ENCODE results near the gene SYCN. TPM values are rescaled to one million over a fixed set of nuclear protein-coding genes. Genes with fewer than 3 reads are reported as not detected.
A peak's percentile ranks its signal among the peaks of the same experiment; 100 is the strongest.
"Not testable (repeated sequence)": the region's sequence is repeated elsewhere in the genome, so short reads cannot be mapped to it uniquely, and the experiment has no call there.

SYCN gene, protein sequence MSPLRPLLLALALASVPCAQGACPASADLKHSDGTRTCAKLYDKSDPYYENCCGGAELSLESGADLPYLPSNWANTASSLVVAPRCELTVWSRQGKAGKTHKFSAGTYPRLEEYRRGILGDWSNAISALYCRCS
- total RNA-seq: not detected

DNA sequence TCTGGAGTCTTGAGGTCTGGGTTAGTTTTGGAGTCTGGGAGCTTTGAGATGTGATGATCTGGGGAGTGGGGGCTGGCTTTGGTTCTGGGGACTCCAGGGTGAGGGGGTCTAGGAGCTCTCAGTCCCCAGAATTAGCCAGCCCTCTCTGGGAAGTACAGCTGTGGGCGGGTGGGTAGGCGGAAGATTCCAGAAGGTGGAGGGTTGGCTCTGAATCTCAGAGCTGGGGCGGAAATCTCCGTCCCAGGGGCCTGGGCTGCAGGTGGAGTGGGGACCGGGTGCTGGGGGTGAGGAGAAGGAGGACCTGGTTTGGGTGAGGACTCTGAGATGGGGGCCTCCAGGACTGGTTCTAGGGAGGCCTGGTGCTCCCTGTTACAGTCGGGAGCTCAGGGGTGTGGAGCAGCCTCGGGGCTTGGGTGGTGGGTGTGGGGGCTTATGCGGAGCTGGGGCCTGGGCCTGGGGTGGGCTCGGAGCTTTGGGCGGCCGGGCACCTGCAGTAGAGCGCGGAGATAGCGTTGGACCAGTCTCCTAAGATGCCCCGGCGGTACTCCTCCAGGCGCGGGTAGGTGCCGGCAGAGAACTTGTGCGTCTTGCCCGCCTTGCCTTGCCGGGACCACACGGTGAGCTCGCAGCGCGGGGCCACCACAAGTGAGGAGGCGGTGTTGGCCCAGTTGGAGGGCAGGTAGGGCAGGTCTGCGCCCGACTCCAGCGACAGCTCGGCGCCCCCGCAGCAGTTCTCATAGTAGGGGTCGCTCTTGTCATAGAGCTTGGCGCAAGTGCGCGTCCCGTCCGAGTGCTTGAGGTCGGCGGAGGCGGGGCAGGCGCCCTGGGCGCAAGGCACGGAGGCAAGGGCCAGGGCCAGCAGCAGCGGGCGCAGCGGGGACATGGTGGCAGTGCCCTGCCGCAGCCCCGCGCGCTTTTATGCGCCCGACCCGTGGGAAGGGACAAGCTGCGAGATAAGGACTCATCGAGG, at the start of gene SYCN:
Gene SYCN, minus strand, starts transcription at position 892 of the 970 bp plus-strand sequence. Its CDS starts 9 bp downstream, at position 883.
- DNase-seq (ENCODE audit: low spot score): no peak

DNA sequence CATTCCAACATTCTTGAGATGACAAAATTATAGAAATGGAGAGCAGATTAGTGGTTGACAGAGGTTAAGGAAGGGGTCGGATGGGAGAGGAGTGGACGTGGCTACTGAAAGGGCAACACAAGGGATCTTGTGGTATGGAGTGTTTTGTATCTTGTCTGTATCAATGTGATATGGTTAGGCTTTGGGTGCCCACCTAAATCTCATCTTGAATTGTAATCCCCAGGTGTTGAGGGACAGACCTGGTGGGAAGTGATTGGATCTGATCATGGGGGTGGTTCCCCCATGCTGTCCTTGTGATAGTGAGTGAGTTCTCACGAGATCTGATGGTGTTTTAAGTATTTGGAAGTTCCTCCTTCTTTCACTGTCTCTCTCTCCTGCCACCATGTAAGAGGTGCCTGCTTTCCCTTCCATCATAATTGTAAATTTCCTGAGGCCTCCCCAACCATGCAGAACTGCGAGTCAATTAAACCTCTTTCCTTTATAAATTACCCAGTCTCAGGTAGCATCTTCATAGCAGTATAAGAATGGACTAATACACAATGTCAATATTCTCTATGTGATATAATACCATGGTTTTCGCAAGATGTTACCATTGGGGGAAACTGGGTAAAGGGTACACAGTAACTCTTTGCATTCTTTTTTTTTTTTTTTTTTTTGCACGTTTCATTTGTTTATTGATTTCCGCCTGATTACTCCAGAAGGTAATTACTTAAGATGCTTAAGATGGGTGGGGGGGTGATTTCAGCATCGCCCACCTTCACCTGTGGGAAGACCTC, 49.5 kb upstream of the SYCN start:
- no peak for DNase-seq (ENCODE audit: low spot score)

DNA sequence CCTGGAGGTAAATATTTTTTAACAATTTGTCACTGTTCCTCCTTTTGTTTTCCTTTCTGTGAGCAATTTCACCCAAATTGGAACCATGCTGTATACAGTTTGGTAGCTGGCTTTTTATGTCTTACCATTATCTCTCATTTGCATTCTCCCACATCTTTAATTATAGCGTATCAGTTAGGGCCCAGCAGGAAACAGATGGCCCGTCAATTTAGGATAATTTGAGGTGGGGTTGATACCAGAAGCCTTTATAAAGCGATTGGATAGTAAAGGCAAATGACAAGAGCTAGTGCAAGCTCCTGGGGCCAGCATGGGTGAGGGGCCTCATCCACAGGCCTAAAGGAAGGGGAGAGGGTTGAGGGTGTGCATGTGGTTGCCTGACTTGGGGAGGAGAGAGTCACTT, 48.4 kb upstream of the SYCN start:
- DNase-seq (ENCODE audit: low spot score): no peak

DNA sequence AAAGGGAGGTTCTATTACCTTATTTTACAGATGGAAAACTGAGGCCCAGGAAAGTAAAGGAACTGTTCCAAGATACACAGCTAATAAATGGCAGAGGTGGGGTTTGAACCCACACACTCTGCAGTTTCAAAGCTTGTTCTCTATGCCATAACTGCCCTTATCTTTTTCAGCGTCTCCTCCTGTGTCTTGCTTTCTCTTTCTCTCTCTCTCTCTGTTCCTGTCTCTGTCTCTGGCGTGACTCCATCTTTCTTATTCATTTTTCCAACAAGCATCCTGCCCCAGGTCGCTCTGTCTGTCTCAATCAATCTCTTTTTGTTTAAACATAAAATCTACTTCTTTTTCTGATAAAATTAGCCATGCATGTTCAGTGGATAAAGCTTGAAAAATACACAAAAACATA, 47.8 kb upstream of the SYCN start:
- no peak for DNase-seq (ENCODE audit: low spot score)

DNA sequence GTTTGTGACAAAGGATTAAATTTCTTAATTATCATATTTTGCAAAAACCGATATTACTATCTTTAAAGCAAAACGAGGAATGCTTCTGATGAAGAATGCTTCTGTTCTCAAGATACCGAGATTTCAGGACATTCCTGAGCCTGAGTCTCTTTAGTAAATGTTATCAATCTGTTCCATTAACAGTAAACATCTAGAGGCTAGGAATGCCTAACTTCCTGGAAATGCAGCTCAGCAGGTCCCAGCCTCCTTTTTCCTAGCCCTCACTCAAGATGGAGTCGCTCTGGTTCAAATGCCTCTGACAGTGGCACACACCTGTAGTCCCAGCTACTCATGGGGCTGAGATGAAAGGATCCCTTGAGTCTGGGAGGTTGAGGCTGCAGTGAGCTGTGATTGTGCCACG, 47.0 kb upstream of the SYCN start:
- DNase-seq (ENCODE audit: low spot score): no peak

DNA sequence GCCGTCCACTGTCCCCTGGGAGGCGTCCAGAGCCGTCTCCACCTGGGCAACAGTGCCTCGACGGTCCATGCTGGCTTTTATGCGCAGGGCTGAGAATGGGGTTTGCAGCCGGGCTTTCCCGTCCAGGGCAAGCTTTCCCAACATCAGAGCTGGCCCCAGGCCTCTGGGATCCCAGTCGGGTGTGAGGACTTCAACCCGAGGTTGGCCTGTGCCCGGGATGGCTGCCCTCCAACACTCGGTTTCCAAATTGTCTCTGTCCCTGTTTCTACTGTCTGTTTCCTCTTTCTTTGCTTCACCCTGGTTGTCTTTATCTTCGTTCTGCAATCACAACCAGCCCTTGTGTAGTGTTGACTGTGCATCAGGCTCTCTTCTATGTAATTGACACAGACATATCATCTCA, 44.7 kb upstream of the SYCN start, which contains the start of gene IFNL4:
Gene IFNL4, minus strand, starts transcription at position 51 of the 400 bp plus-strand sequence.
- DNase-seq (ENCODE audit: low spot score): no peak

DNA sequence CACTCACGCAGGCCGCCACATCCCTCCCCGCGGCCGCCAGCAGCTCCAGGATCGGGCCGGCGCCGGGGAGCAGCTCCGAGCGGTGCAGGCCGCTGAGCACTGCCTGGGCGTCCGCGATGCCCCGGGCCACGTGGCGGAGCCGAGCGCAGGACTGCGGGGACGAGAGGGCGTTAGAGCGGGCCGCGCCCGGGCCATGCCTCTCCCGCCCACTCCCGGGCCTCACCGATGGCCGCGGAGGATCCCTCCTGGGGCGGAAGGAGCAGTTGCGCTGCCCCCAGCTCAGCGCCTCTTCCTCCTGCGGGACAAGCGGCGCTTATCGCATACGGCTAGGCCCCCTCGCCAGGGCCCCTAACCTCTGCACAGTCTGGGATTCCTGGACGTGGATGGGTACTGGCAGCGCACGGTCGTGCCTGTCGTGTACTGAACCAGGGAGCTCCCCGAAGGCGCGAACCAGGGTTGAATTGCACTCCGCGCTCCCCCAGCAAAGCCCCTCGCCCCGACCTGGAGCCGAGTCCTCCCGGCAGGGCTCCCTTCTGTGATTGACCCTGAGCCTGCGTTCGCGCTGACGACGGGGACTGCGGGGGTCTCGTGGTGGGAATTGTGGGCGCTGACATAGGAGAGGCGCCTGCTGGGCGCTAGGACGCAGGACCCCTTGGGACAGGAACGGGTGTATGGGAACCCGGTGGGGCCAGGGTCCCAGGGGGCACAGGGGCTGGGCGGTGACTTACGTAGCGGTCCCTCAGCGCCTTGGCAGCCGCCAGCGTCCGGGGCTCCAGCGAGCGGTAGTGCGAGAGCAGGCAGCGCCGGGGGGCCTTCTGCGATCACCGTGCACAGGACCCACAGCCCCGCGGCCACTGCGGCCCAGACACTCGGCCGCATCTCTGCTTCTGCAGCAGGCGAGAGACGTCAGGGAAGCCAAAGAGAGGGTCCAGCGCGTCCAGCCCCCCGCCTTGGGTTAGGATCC, 43.9 kb upstream of the SYCN start:
- no peak for DNase-seq (ENCODE audit: low spot score)

DNA sequence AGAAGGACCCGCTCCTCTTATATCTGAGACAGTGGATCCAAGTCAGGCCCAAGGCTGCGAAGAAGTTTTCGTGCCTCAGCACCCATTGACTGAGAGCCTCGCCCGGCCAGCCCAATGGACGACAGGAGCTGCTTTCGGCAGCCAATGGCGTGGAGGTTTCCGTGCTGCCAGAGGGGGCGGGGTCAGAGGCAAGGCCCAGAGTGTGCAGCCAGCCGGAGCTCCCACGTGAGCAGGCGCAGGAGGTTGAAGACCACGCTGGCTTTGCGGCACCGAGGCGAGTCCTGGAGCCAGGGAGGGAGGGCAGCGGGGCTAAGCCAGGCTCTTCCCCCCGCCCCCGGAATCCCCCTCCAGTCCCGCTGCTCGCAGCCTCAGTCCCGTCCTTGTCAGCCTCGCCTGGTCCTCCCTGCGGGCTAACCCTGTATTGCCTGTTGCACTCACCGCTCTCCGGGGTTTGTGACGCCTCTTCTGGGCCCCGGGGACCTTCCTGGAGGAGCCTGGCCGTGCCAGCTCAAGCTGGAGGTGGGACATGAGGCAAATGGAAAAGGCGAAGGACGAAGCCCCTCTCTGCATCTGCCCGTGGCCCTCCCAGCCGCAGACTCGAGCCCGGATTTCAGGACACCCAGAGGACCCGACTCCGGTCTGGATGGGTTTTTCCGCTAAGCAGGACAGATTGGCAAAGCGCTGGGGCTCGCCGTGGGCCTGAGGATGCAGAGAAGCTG, 43.0 kb upstream of the SYCN start:
- no peak for DNase-seq (ENCODE audit: low spot score)

DNA sequence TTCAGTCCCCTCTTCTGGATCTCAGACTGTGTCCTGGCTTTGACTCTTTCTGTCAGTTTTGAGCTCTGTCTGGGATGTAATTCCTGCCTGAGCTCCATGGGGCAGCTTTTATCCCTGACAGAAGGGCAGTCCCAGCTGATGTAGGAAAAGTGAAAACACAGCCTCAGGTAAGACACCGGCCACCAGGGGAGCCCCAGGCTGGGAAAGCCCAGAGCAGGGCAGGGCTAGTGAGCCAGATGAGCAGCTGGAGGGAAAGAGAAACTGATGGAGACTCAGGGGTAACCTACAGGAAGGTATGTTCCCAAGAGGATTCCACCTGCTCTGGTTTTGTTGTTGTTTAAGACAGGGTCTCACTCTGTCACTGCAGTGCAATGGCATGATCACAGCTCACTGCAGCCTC, 41.1 kb upstream of the SYCN start:
- DNase-seq (ENCODE audit: low spot score): not testable (repeated sequence)

DNA sequence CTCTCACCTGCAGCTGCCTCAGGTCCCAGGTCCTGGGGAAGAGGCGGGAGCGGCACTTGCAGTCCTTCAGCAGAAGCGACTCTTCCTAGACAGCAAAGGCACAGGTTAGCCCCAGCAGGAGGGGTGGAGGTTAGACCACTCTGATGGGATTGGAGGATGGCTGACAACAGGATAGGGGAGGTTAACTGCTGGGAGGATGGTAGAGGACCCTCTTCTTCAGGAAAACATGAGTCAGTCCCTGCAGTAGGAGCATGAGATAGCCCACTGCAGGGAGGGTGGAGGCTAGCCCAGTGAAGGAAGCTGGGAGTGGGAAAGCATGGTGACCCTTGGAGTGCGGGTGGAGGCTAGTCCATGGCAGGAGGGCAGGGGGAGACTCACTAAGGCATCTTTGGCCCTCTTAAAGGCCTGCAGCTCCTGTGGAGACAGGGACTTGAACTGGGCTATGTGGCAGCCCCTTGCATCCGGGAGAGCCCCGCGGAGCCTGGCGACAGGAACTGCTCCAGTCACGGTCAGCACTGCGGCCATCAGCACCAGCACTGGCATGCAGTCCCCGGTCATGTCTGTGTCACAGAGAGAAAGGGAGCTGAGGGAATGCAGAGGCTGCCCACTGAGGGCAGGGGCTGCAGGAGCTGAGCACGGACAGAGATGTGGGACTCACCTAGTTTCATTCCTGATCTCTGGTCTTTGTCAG, 40.5 kb upstream of the SYCN start, which contains the start of gene IFNL3:
Gene IFNL3, minus strand, starts transcription at position 597 of the 691 bp plus-strand sequence. Its CDS starts 39 bp downstream, at position 558.
- DNase-seq (ENCODE audit: low spot score): not testable (repeated sequence)

DNA sequence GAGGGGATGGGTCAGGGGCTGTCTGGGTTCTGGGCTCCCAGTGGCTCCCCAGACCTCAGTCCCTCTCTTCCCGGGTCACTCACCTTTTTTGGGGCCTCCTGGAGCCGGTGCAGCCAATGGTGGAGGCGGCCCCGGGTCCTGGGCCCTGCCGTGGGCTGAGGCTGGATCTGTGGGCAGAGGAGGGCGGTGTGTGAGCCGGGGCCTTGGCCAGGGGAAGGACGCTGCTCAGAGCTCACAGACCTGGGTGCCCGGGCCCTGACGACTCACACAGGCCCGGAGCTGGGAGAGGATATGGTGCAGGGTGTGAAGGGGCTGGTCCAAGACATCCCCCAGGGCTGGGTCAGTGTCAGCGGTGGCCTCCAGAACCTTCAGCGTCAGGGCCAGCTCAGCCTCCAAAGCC, 39.7 kb upstream of the SYCN start:
- not testable (repeated sequence) for DNase-seq (ENCODE audit: low spot score)

DNA sequence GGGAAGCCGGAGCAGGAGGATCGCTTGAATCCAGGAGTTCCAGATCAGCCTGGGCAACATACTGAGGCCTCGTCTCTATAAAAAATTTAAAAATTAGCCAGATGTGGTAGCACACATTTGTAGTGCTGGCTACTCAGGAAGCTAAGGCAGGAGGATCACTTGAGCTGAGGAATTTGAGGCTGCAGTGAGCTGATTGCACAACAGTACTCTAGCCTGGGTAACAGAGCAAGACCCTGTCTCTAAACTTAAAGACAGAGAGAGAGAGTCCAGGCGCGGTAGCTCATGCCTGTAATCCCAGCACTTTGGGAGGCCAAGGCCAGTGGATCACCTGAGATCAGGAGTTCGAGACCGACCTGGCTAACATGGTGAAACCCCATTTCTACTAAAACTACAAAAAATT, 36.4 kb upstream of the SYCN start:
- DNase-seq (ENCODE audit: low spot score): no peak

DNA sequence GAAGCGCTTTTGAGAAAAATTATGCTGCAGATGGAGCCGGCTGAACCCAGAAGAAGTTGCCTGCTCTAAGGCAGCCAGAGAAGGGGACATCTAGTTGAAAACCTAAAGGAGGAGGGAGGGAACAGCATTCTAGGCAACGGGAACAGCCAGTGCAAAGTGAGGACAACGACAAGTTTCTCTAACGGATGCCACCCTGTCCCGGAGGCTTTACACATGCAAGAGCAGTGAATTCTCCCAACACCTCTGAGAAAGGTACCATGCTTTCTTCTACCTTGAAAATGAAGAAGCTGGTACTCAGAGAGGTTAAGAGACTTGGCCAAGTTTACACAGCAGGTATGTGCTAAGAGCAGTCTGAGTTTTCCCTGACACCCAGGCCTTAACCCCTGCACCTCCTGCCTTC, 34.9 kb upstream of the SYCN start:
- no peak for DNase-seq (ENCODE audit: low spot score)

DNA sequence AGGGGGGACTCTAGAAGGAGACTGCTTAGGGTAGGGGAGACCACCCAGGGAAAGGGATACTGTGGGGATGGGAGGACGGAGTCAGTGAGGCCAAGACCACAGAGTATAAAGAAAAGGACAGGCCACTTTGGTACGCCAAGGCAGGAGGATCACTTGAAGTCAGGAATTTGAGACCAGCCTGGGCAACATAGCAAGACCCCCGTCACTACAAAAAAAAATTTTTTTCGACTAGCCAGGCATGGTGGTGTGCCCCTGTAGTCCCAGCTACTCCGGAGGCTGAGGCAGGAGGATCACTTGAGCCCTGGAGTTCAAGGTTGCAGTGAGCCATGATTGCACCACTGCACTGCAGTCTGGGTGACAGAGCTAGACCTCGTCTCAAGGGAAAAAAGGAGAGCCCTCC, 34.1 kb upstream of the SYCN start:
- no peak for DNase-seq (ENCODE audit: low spot score)

DNA sequence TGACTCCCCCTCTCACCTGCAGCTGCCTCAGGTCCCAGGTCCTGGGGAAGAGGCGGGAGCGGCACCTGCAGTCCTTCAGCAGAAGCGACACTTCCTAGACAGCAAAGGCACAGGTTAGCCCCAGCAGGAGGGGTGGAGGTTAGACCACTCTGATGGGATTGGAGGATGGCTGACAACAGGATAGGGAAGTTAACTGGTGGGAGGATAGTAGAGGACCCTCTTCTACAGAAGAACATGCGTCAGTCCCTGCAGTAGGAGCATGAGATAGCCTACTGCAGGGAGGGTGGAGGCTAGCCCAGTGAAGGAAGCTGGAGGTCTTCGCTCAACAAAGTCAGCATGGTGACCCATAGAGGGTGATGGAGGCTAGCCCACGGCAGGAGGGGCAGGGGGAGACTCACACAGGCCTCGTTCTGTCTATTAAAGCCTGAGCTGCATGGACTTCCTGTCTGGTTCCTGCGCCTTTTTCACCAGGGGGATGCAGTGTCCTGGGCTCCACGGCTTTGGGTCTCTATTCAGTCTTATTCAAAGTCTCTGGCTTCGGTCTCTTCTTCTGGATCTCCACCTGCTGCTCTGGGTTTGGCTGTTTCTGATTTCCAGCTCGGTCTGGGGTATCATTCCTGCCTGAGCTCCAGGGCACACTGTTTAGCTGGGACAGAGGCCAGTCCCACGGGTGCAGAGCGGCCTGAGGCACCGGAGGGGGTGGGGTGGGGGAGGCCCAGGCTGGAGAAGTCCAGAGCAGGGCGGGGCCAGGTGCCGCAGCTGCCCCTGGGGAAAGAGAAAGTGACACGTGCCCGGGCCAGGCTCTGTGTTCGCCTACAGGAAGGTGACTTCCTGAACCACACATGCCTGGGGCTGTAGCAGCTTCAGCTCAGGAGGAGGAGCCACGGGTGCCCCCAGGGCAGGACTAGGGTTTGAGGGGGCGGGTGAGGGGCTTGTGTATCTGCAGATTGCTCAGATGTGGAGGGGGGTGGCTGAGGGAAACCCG, 33.4 kb upstream of the SYCN start:
- DNase-seq (ENCODE audit: low spot score): peak; percentile 84

DNA sequence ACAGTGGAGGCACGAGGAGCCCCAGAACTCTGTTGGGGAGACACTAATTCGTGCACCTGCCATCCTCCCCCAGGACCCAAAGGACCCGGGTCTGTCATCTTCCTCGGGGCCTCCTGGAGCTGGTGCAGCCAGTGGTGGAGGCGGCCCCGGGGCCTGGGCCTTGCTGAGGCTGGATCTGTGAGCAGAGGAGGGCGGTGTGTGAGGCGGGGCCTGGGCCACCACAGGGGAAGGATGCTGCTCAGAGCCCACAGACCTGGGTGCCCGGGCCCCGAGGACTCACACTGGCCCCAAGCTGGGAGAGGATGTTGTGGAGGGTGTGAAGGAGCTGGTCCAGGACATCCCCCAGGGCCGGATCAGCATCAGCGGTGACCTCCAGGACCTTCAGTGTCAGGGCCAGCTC, 32.5 kb upstream of the SYCN start:
- no peak for DNase-seq (ENCODE audit: low spot score)

DNA sequence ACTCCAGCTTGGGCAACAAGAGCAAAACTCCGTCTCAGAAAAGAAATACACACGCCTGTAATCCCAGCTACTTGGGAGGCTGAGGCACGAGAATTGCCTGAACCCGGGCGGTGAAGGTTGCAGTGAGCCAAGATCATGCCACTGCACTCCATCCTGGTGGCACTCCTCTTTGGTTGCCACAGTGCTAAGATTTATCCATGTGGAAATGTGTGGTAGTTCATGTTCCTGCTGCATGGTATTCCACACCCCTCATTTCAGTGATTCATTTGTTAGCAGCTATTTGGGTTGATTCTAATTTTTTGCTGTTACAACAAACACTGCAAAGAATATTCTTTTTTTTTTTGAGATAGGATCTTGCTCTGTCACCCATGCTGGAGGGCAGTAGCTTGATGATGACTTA, 28.6 kb upstream of the SYCN start:
- DNase-seq (ENCODE audit: low spot score): no peak

DNA sequence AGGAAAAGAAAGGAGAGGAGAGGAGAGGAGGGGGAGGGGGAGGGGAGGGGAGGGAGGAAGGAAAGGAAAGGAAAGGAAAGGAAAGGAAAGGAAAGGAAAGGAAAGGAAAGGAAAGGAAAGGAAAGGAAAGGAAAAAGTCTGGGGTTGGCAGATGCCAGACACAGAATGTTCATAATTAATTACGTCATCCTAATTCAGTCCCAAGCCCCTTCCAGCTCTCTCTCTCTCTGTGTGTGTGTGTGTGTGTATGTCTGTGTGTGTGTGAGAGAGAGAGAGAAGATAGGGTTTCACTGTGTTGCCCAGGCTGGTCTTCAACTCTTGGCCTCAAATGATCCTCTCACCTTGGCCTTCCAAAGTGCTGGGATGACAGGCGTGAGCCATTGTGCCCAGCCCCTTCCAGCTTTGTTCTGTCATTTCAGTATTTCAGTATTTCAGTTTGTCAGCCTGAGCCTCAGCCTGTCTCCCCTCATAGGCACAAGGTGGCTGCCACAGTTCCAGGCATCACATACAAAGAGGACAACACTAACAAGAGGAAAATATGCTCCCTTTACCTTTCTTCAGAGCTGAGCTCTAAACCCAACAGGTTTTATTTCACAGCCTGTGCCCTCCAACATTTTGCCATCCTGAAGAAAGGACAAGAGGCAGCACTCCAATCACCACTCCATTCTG, 26.2 kb upstream of the SYCN start:
- DNase-seq (ENCODE audit: low spot score): no peak
